Measurements from ENCODE around the gene CLDN2.
"Not testable (repeated sequence)": the region's sequence is repeated elsewhere in the genome, so short reads cannot be mapped to it uniquely, and the experiment has no call there.

CLDN2 gene, protein sequence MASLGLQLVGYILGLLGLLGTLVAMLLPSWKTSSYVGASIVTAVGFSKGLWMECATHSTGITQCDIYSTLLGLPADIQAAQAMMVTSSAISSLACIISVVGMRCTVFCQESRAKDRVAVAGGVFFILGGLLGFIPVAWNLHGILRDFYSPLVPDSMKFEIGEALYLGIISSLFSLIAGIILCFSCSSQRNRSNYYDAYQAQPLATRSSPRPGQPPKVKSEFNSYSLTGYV

DNA sequence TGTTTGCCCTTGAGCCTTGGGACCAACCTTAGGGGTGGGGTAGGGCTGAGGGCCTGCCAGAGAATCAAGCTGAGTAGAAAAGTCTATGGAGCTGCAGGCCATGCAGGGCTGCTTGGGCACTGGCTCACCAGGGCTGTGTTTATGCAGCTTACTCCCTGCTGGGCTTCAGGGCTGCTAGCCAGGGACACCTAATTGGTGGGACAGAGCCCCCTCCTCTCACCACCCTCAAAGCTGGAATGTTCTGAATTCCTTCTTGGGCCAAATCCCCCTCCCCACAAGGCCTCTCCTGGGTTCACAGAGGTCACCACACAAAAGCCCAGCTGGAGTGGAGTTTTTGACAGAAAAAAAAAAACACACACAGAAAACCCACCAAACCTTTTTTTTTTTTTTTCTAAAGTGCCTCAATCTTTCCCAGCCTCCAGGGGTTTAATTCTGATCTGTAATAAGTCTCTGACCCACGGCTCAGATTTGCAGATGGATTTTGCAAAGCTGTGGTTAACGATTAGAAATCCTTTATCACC, at the start of gene CLDN2:
Gene CLDN2 (plus strand): TSS at position 471 of the 521 bp plus-strand sequence. CDS start 7,827 bp downstream, outside the sequence.
- Histone ChIP-seq H3K4me3 (ENCODE audit: low read depth in 1 of 5, low read length in 5 of 5) (no peak within 1 kb of the TSS), H3K27me3 (ENCODE audit: control insufficient read depth in 5 of 5, insufficient read depth in 4 of 5, low read length in 5 of 5) (peaks cover 0 to 17% (median 5%) of the 10 kb centered on the region in 5 donors), H3K4me1 (ENCODE audit: control insufficient read depth in 5 of 5, insufficient read depth in 5 of 5, low read length in 5 of 5) (peaks cover 0 to 4% (median 0%) of the 10 kb centered on the region in 5 donors), H3K36me3 (ENCODE audit: control insufficient read depth in 5 of 5, insufficient read depth in 5 of 5, low read length in 5 of 5) (no peaks in the 10 kb centered on the region), H3K27ac (ENCODE audit: low read depth, low read length) (no peak within 1 kb of the TSS), H3K9me3 (ENCODE audit: control insufficient read depth in 5 of 5, low read length in 5 of 5) (no peaks in the 10 kb centered on the region), H3K9ac (ENCODE audit: low read length in 5 of 5) (no peak within 1 kb of the TSS)

DNA sequence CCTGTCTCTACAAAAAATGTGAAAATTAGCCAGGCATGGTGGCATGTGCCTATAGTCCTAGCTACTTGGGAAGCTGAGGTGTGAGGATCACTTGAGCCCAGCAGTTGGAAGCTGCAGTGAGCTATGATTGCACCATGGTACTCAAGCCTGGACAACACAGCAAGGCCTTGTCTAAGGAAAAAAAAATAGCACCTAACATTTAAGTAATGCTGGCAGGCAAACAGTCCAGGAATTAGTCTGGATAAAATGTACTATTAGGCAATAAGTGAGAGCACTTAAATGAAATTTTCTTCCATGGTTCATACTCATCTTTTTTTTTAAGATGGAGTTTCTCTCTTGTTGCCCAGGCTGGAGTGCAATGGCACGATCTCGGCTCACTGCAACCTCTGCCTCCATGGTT, 47.4 kb upstream of the CLDN2 start:
- H3K4me3 ChIP-seq (ENCODE audit: low read depth in 1 of 5, low read length in 5 of 5); H3K27ac ChIP-seq (ENCODE audit: low read depth, low read length); H3K27me3 ChIP-seq (ENCODE audit: control insufficient read depth in 5 of 5, insufficient read depth in 4 of 5, low read length in 5 of 5); H3K9me3 ChIP-seq (ENCODE audit: control insufficient read depth in 5 of 5, low read length in 5 of 5); H3K36me3 ChIP-seq (ENCODE audit: control insufficient read depth in 5 of 5, insufficient read depth in 5 of 5, low read length in 5 of 5); H3K4me1 ChIP-seq (ENCODE audit: control insufficient read depth in 5 of 5, insufficient read depth in 5 of 5, low read length in 5 of 5); H3K9ac ChIP-seq (ENCODE audit: low read length in 5 of 5): not testable (repeated sequence)

DNA sequence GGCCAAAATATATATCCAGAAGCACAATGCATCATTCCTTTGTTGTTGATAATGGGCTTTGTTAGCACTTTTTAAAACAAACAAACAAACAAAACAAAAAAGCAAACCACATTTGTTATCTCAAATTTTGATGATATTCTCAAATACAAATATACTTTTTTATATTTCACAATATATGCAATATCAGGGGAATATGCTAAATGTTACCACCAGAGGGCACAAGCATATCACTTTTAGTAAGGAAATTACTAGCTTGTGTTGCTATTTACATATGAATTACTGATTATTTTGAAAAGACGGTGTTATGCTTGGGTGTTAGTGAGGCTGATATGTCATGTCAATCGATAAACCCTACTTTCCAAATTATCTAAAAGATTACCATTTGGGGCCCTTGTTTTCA, 46.1 kb upstream of the CLDN2 start:
- Histone ChIP-seq H3K4me3 (ENCODE audit: low read depth in 1 of 5, low read length in 5 of 5) (no peak overlapping the region), H3K9ac (ENCODE audit: low read length in 5 of 5) (no peak overlapping the region), H3K4me1 (ENCODE audit: control insufficient read depth in 5 of 5, insufficient read depth in 5 of 5, low read length in 5 of 5) (no peaks in the 10 kb centered on the region), H3K36me3 (ENCODE audit: control insufficient read depth in 5 of 5, insufficient read depth in 5 of 5, low read length in 5 of 5) (peaks cover 0 to 6% (median 3%) of the 10 kb centered on the region in 5 donors), H3K27ac (ENCODE audit: low read depth, low read length) (no peak overlapping the region), H3K27me3 (ENCODE audit: control insufficient read depth in 5 of 5, insufficient read depth in 4 of 5, low read length in 5 of 5) (peaks cover 0 to 7% (median 2%) of the 10 kb centered on the region in 5 donors), H3K9me3 (ENCODE audit: control insufficient read depth in 5 of 5, low read length in 5 of 5) (peaks cover 0 to under 1% (median 0%) of the 10 kb centered on the region in 5 donors)

DNA sequence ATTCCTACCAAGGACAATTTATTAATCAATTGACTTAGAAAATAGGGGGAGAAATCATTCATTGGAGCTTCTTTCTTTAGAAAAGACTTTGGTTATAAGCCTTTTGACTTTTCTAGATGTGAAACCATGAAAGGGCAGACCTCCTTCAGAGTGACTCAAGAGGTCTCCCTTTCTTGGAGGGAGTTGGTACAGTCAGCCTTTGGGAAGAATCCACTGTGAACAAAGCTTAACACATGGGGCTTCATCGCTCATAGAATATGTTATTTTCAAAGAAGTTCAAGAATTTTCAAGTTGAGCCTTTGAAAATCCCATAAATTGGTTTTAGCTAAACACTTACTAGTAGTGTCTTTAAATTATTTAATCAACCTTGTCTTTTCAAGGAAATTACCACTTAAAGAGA, 45.1 kb upstream of the CLDN2 start:
- Histone ChIP-seq H3K36me3 (ENCODE audit: control insufficient read depth in 5 of 5, insufficient read depth in 5 of 5, low read length in 5 of 5) (peaks cover 0 to 7% (median 3%) of the 10 kb centered on the region in 5 donors), H3K27ac (ENCODE audit: low read depth, low read length) (no peak overlapping the region), H3K9me3 (ENCODE audit: control insufficient read depth in 5 of 5, low read length in 5 of 5) (peaks cover 0 to 2% (median 0%) of the 10 kb centered on the region in 5 donors), H3K4me1 (ENCODE audit: control insufficient read depth in 5 of 5, insufficient read depth in 5 of 5, low read length in 5 of 5) (no peaks in the 10 kb centered on the region), H3K27me3 (ENCODE audit: control insufficient read depth in 5 of 5, insufficient read depth in 4 of 5, low read length in 5 of 5) (peaks cover 0 to 7% (median 2%) of the 10 kb centered on the region in 5 donors), H3K4me3 (ENCODE audit: low read depth in 1 of 5, low read length in 5 of 5) (no peak overlapping the region), H3K9ac (ENCODE audit: low read length in 5 of 5) (no peak overlapping the region)

DNA sequence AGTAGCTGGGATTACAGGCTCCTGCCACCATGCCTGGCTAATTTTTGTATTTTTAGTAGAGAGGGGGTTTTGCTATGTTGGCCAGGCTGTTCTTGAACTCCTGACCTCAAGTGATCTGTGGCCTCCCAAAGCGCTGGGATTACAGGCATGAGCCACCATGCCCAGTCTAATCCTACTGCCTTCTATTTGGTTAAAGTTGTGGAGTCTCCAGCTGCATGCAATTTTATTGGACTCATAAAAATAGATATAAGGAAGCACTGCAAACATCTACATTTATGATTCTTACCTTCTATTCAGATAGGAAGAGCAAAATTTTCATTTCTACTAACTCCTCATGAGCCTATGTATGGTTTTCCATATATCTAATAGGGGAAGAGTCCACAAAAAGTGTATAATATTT, 30.7 kb upstream of the CLDN2 start:
- Histone ChIP-seq H3K36me3 (ENCODE audit: control insufficient read depth in 5 of 5, insufficient read depth in 5 of 5, low read length in 5 of 5) (no peaks in the 10 kb centered on the region), H3K27ac (ENCODE audit: low read depth, low read length) (no peak overlapping the region), H3K9me3 (ENCODE audit: control insufficient read depth in 5 of 5, low read length in 5 of 5) (no peaks in the 10 kb centered on the region), H3K4me3 (ENCODE audit: low read depth in 1 of 5, low read length in 5 of 5) (no peak overlapping the region), H3K27me3 (ENCODE audit: control insufficient read depth in 5 of 5, insufficient read depth in 4 of 5, low read length in 5 of 5) (peaks cover 0 to 26% (median 8%) of the 10 kb centered on the region in 5 donors), H3K9ac (ENCODE audit: low read length in 5 of 5) (no peak overlapping the region), H3K4me1 (ENCODE audit: control insufficient read depth in 5 of 5, insufficient read depth in 5 of 5, low read length in 5 of 5) (peaks cover 0 to under 1% (median 0%) of the 10 kb centered on the region in 5 donors)

DNA sequence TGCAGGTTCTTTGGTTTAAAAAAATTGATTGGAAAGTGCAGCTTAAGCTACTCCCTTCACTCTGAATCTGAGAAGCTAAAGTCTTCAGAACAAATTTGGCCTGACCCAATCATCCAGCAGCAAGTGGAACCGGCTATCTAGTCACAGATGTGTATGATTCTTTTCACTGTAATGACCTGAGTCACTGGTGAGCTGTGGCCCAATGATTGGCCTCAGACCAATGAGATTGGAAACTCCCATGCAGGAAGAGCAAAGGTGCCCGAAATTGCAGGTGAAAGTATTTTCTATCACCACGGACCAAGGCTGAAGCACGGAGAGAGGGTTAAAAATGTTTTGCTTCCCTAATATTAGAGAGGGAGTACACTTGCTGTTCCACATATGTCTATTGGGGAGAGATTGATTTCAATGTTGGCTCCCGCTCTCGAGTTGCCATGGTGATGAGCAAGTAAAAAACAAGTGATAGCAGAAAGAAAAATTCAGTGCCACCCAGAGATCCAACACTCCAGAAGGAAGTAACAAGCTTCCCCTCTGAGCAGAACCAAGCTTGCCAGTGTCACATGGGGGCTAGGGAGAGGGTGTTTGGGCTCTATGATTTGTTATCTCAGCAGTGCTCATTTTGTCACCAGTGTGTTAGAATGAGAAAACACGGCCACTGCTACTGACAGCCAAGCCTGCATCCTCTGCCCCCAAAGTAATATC, 28.3 kb upstream of the CLDN2 start:
- peaks cover 4 to 26% (median 12%) of the 10 kb centered on the region in 5 donors for H3K27me3 ChIP-seq (ENCODE audit: control insufficient read depth in 5 of 5, insufficient read depth in 4 of 5, low read length in 5 of 5)
- no peaks in the 10 kb centered on the region for H3K36me3 ChIP-seq (ENCODE audit: control insufficient read depth in 5 of 5, insufficient read depth in 5 of 5, low read length in 5 of 5)

DNA sequence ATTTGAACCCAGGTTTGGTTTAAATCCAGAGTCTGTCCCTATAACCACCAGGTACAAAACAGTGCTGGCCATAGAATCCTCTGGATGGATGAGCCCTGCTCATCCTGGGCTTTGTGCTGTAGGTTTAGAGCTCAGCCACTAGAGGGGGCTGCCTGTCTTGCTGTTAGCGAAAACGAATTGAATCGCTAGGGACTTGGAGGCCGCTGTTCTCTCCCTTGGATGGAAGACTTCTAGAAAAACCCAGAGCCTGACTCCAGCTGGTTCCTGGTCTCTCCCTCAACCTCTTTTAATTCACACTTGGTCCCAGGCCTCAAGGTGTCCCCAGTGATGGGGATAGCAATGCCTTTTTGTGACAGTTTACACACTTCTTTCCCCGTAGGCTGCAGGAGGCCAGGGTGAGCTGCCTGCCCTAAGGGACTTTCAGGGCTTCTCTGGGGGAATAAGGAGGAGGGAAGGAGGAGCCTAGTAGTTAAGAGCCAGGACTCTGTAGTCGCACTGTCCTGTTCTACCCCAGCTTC, 25.8 kb upstream of the CLDN2 start:
- Histone ChIP-seq H3K27ac (ENCODE audit: low read depth, low read length) (no peak overlapping the region), H3K9ac (ENCODE audit: low read length in 5 of 5) (no peak overlapping the region), H3K36me3 (ENCODE audit: control insufficient read depth in 5 of 5, insufficient read depth in 5 of 5, low read length in 5 of 5) (no peaks in the 10 kb centered on the region), H3K4me3 (ENCODE audit: low read depth in 1 of 5, low read length in 5 of 5) (no peak overlapping the region), H3K9me3 (ENCODE audit: control insufficient read depth in 5 of 5, low read length in 5 of 5) (no peaks in the 10 kb centered on the region), H3K27me3 (ENCODE audit: control insufficient read depth in 5 of 5, insufficient read depth in 4 of 5, low read length in 5 of 5) (peaks cover 4 to 26% (median 10%) of the 10 kb centered on the region in 5 donors), H3K4me1 (ENCODE audit: control insufficient read depth in 5 of 5, insufficient read depth in 5 of 5, low read length in 5 of 5) (peaks cover 0 to 10% (median 6%) of the 10 kb centered on the region in 5 donors)

More for the DNA sequence above, 28.3 kb upstream of the CLDN2 start:
- H3K4me1 ChIP-seq (ENCODE audit: control insufficient read depth in 5 of 5, insufficient read depth in 5 of 5, low read length in 5 of 5), result peaks cover 0 to 5% (median 0%) of the 10 kb centered on the region in 5 donors
- no peak overlapping the region for H3K4me3 ChIP-seq (ENCODE audit: low read depth in 1 of 5, low read length in 5 of 5)
- no peak overlapping the region for H3K9ac ChIP-seq (ENCODE audit: low read length in 5 of 5)
- H3K27ac ChIP-seq (ENCODE audit: low read depth, low read length), result no peak overlapping the region
- no peaks in the 10 kb centered on the region for H3K9me3 ChIP-seq (ENCODE audit: control insufficient read depth in 5 of 5, low read length in 5 of 5)

DNA sequence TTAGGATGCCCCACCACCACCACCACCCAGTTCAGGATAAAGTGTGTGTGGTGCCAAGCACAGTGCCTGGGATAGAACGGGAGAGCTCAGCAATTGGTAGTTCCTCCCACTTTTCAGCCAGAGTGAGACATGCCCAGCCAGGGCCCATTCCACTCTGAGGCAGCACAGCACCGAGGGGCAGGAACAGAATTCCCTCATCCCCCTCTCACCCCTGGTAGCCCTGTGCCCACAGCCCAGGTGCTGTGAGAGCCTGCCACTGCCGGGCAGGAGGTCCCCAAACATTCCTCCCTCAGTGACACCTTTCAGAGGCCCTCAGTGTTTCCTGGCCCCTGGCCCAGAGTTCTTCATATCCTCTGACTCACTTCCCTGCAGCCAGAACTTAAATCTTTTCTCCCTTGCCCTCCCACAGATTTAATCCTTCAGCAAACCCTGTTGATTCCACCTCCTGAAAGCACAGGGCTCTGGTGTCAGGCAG, 25.2 kb upstream of the CLDN2 start:
- no peak overlapping the region for H3K4me3 ChIP-seq (ENCODE audit: low read depth in 1 of 5, low read length in 5 of 5)
- peaks cover 0 to 14% (median 10%) of the 10 kb centered on the region in 5 donors for H3K4me1 ChIP-seq (ENCODE audit: control insufficient read depth in 5 of 5, insufficient read depth in 5 of 5, low read length in 5 of 5)
- H3K27ac ChIP-seq (ENCODE audit: low read depth, low read length), result no peak overlapping the region
- H3K9me3 ChIP-seq (ENCODE audit: control insufficient read depth in 5 of 5, low read length in 5 of 5), result no peaks in the 10 kb centered on the region
- peaks cover 4 to 26% (median 12%) of the 10 kb centered on the region in 5 donors for H3K27me3 ChIP-seq (ENCODE audit: control insufficient read depth in 5 of 5, insufficient read depth in 4 of 5, low read length in 5 of 5)
- H3K36me3 ChIP-seq (ENCODE audit: control insufficient read depth in 5 of 5, insufficient read depth in 5 of 5, low read length in 5 of 5), result no peaks in the 10 kb centered on the region
- peak overlapping the region in 1 of 5 donors; percentile 7 for H3K9ac ChIP-seq (ENCODE audit: low read length in 5 of 5)

DNA sequence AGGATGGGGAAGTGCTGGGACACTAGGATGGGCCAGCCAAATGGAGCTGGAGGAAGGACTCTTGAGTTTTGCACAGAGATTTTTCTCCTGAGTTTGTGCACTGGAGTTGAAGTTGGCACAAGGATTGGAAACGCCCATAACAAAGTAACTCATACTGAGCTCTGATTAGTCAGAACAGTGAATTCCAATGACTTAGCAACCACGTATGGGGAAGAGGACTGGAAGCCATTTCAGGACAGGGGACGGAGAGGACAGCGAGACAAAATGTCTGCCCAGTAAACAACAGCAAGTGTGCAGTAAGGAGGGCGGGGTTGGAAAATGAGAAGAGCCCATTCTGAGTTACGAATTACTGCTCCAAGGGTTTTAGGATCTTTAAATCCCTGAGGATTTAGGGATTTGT, 22.9 kb upstream of the CLDN2 start:
- Histone ChIP-seq H3K27me3 (ENCODE audit: control insufficient read depth in 5 of 5, insufficient read depth in 4 of 5, low read length in 5 of 5) (peaks cover 0 to 31% (median 10%) of the 10 kb centered on the region in 5 donors), H3K4me1 (ENCODE audit: control insufficient read depth in 5 of 5, insufficient read depth in 5 of 5, low read length in 5 of 5) (peaks cover 0 to 19% (median 16%) of the 10 kb centered on the region in 5 donors), H3K36me3 (ENCODE audit: control insufficient read depth in 5 of 5, insufficient read depth in 5 of 5, low read length in 5 of 5) (no peaks in the 10 kb centered on the region), H3K9ac (ENCODE audit: low read length in 5 of 5) (no peak overlapping the region), H3K27ac (ENCODE audit: low read depth, low read length) (no peak overlapping the region), H3K4me3 (ENCODE audit: low read depth in 1 of 5, low read length in 5 of 5) (no peak overlapping the region), H3K9me3 (ENCODE audit: control insufficient read depth in 5 of 5, low read length in 5 of 5) (no peaks in the 10 kb centered on the region)

DNA sequence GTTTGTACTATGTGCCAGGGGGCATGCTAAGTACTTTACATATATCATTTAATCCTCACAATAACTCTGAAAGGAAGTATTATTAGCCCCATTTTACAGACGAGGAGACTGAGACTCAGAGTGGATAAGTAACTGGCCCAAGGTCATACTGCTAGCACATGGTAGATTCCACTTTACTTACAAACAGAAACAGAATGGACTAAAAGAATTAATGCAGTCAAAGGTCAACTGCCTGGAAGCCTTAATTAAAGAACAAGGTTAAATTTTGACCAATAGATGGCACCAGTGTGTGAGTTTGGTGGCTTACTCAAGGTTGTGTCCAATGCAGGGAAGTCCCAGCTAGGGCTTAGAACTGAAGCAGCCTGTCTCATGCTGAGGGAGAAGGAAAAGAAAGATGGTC, 21.7 kb upstream of the CLDN2 start:
- no peak overlapping the region for H3K4me3 ChIP-seq (ENCODE audit: low read depth in 1 of 5, low read length in 5 of 5)
- no peak overlapping the region for H3K9ac ChIP-seq (ENCODE audit: low read length in 5 of 5)
- peaks cover 0 to 24% (median 17%) of the 10 kb centered on the region in 5 donors for H3K4me1 ChIP-seq (ENCODE audit: control insufficient read depth in 5 of 5, insufficient read depth in 5 of 5, low read length in 5 of 5)
- no peaks in the 10 kb centered on the region for H3K36me3 ChIP-seq (ENCODE audit: control insufficient read depth in 5 of 5, insufficient read depth in 5 of 5, low read length in 5 of 5)
- peaks cover 0 to 21% (median 6%) of the 10 kb centered on the region in 5 donors for H3K27me3 ChIP-seq (ENCODE audit: control insufficient read depth in 5 of 5, insufficient read depth in 4 of 5, low read length in 5 of 5)
- no peaks in the 10 kb centered on the region for H3K9me3 ChIP-seq (ENCODE audit: control insufficient read depth in 5 of 5, low read length in 5 of 5)
- peak overlapping the region; percentile 91 for H3K27ac ChIP-seq (ENCODE audit: low read depth, low read length)
